Left renal cortex interstitium (tissue), 4 donors: ENCODE results near the gene CHIC2. TPM values are rescaled to one million over a fixed set of nuclear protein-coding genes. Genes with fewer than 3 reads are reported as not detected.

Source experiments
- DNase-seq, 4 donors: peaks; one replicate each; pipeline ENCODE4 v3.0.0-alpha.2; 2013; ENCODE audit warnings: low read depth in 4 of 4, low spot score in 2 of 4, missing footprints in 1 of 4
- polyA plus RNA-seq, 4 donors: library from polyadenylated mRNA; unstranded; fragments of 120-200 nt; gene quantifications; one replicate each; pipeline ENCODE4 v1.2.1, GENCODE V29; 2013; ENCODE audit not compliant: insufficient read length in 4 of 4

Gene CHIC2
- polyA plus RNA-seq, 4 donors: 29.0 to 35.9 (median 32.4) TPM

DNA sequence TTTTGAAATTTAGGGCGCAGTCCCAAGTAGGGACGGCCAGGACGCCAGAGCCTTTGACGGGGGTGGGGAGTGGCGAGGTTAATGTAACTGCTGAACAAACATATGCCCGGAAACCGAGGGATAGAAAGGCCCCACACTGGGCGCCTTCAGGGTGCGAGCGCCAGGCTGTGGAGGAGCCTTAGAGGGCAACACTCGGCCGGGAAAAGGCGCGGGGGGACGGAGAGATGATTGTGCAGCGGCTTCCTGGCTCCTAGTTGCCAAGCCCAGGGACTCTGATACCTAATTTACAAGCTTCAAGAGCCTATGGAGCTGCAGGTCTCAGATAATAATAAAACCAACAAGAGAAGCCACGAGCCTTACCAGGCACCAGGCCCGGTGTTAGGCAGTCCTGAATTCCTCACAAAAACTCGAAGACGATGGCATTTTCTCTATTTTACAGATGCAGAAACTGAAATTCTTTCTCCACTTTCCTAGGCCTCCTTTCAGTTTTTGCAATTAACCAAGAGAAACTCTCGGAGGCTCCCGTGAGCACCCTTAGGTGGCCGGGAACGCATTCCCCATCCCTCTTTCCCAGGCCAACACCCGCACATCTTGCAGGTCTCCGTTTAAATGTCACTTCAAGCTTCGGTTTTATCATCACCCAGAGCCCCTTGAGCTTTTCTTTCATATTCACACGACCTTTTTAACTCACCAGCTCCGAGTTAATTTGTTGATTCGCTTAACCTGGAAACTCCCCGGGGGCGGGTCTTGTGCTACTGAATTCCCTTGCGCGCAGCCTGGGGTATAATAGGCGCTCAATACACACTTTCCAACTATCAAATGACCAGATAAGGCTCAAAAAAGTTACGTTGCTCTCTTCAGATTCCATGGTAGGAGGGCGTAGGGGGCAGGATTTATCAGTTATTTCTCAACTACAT, 29.2 kb upstream of the CHIC2 start:
- DNase-seq: no peak

DNA sequence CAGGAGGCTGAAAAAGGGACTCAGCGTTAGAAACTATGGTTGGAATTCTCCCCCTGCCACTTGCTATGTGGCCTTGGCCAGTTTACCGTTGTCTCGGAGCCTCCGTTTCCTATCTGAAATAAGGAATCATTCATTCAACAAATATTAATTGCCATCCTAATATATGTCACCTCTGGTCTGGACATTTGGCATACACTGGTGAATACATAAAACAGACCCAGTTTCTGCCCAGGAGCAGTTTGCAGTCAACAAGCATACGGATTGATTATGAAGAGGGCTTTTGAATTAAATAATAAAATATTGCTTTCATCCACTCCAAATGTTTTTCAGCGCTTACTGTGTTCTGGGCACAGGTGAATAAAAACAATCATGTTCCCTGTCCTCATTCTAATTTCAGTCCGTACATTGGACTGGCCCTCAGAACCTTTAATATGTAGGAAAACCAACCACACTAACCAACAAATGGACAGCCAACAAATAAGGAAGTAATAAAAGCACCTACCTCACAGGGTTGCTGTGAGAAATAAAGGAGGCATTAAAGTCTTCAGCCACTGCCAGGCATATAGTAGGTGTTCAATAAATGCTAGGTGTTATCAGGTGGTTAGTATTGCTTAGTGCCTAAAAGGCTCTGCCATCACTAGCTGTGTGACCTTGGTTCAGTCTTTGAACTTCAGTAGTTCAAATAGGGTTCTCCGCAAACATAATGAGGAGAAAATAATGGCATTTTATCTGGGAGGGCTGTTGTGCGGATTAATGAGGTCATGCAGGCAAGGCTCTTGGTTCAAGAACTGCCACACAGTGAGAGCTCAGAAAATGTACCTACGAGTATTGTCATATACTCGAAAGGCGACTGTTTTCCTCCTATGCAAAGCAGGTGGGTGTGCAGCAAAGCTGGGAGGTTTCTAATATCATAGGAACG, 28.3 kb upstream of the CHIC2 start:
- no peak for DNase-seq

DNA sequence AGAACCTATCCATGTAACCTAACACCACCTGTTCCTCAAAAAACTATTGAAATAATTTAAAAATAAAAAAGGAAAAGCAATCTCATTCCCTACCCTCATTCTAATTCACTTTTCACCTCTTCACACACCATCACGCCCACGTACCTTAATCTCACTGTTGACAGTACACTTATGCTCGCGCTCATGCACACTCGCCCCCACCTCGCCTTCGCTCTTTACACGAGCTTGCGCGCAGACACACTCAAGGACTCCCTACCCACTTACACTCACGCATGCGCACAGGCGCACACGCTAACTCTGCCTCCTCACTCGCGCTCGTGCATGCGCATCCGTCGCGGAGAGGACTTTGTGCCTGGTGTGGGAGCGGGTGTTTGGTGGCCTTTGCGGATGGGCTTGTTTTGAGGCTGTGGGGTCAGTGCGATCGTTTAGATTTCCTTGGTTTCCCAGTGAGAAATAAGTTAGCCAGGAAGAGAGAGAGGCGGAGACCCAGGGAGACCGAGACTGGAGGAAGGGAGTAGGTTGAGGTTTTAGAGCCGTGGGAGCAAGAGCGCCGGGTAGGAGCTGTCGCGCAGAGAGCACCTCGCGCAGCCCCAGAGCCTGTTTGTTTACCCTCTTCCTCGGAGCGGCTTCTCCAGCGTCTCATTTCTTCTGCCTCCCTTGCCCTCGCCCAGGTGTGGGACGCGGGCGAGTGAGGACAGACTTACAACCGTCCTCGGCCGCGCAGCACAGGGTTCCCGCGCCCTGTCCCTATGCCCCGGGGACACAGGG, 27.4 kb upstream of the CHIC2 start:
- peak in 1 of 4 donors; percentile 69 for DNase-seq

DNA sequence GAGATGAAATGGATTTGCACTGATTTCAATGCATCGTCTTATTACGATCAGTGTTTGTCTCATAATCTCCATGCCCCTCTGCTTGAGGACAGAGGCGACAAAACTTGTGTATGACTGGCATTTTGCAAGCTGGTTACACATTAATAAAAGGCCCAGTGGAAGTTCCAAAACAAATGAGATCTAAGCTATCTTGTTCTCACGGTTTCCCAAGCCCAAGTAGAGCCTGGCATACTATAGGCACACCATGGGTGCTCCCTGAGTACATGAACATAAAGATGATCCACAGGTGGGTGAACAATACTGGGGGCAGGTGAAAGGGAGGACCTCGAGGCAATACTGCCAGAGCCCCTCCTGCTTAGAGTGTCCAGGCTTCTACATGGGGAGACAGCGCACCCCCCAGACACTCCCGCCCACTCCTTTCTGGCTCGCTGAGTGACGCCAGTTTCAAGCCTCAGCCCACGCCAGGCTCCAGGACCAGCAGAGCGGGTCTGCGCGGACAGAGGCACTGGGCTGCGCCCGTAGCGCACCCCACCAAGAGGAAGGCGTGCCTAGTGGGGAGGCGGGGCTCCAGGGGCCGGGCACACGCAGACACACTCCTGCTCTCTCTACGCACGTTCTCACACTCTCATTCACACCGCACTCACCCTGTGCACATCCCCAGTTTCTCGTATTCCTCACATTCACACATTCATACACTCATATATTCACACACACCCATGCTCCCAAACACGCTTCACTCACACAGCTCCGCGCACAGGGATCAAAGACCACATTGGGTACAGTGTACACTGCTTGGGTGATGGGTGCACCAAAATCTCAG, 26.6 kb upstream of the CHIC2 start:
- DNase-seq: no peak

DNA sequence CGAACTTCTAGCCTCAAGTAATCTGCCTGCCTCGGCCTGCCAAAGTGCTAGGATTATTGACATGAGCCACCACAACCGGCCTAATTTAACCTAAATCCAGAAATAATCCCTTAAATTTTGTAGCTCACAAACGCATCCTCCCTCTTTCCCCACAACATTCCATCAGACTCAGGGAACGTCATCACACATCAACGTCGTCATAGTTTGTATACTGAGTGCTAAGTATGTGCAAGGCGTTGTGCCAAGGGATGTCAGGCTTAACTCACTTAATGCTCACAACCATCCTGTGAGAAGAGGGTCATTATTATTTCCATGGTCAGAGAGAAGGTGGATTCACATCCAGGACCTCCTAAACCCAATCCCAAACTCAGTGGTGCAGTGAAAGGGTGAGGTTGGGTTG, 26.0 kb upstream of the CHIC2 start:
- no peak for DNase-seq

DNA sequence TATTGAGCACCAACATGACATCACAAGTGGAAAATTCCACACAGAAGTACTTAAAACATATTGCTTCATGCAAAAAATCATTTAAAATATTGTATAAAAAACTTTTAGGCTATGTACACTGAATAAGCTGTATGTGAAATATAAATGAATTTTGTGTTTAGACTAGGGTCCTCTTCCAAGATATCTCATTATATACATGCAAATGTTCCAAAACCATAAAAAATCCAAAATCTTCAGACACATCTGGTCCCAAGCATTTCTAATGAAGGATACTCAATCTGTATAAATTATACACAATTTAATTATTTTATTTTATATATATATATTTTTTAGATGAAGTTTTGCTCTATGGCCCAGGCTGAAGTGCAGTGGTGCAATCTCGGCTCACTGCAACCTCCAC, 25.5 kb upstream of the CHIC2 start:
- no peak for DNase-seq

DNA sequence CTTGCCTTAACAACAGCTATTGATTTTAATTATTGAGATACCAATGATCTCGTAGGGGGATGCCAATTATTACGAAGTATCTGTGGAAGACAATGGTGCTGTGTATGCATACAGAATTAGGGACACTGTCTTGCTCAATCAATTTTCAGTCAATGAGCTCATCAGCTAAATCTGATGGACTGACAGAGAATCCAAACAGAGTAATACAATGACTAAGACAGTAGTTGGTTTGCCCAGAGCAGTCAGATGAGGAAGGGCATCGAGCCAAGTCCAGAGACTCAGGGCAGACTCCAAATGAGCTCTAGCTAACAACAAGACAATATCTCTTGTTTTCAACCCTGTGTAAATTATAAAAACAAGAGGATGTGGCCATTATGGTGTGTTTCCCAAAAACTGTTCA, 20.9 kb upstream of the CHIC2 start:
- no peak for DNase-seq

DNA sequence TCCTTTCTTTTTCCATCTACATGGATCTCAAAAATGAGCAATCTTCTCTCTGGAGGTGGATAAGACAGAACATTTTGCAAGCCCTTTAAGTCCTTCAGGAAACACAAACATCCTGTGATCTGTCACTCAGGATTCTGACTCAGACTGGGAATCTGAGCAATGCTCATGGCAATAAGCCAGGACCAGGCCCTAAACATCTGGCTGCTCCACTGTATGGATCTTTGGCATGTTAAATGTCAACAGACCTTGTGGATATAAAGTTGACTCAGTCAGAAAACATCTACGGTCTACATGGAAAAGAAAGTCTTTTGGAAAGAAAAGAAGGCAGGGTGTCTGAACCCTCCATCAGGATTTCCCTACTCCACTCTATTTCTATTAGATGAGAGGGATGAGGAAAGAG, 17.8 kb upstream of the CHIC2 start:
- DNase-seq: no peak

DNA sequence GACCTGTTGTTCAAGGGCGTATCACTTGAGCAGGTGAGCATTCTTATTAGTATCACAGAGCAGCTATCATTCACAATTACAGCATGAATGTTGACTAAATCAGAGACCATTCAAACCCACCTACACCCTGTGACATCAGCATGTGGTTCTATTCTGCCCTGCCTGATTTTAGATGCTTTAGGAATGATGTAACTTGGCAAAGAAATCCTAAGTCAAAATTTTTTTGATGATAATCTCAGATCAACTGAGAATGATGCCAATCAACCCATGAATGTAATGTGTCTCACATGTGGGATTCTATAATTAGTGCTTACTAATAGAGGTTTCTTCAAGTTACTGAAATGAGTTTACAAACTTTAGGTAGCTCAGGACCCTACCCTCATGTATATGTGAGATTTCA, 13.4 kb upstream of the CHIC2 start:
- no peak for DNase-seq

DNA sequence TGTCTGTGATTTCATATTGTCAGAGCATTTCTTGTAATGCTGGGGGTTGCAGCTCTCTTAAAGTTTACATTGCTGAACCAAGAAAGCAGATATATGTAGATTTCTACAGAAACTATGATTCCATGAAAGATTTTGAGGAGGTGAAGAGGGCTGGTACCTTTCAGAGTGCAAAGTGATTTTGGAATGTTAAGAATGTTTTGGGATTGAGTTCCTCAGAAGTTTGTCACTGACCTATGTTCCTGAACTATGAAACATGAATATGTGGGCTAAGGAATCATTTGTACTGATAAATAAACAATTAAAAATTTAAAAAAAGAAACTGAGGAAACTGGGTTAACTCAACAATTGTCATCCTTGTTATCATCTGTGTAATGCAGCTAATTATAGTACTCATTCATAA, 12.3 kb upstream of the CHIC2 start:
- DNase-seq: no peak

DNA sequence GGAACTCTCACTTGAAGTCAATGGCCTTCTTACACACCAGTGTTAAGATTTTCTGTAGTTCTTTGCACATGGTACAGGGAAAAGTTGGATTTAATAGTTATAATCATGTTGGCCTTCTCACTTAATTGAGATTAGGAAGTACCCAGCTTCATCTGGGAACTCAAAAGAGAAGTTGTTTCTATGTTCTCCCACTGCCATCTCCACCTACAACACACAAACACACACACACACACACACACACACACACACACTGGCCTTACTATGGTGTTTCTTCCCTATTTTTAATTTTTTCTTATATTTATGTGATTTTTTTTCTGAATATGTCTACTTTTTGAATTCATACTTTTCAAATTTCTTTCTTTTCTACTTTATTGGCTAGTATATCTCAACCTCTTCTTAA, 10.0 kb upstream of the CHIC2 start:
- DNase-seq: no peak

DNA sequence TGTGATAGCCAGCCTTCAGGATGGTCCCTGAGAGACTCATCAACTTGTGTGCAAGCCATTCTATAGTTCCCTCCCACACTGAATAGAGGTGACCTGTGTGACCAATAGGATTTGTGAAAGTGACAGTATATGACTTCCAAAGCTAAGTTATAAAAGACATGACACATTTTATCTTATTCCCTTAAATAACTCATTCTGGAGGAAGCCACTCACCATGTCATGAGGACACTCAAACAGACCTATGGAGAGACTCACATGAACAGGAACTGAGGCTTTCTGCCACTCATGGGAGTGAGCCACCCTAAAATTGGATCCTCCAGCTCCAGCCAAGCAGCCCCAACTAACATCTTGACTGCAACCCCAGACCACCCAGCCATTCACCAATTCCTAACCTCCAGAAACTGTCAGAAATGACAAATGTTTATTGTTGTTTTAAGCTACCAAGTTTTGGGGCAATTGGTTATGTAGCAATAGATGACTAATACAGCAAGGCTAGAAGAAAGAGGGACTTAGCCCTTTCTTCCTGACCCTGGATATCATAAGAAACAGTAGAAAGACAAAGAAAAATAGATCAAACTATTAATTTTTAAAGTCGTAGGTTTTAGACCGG, 9.0 kb upstream of the CHIC2 start:
- DNase-seq: no peak

DNA sequence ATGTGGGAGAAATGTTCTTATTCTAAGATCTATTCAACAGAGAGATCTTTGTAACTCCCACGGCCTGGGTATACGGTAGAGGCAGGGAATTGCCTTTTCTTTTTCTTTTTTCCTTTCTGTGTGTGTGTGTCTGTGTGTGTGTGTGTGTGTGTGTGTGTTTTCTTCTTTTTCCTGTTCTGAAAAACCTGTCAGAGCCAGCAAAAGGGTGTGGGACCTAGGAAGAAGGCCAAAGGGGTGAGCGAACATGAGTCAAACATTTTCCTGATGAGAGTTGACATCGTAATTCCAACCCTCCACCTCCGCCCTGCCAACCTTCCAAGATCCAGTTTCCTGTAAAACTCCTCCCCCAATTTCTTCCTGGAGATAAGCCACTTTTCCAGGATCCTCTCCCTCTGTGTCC, 2.8 kb upstream of the CHIC2 start:
- DNase-seq: no peak

DNA sequence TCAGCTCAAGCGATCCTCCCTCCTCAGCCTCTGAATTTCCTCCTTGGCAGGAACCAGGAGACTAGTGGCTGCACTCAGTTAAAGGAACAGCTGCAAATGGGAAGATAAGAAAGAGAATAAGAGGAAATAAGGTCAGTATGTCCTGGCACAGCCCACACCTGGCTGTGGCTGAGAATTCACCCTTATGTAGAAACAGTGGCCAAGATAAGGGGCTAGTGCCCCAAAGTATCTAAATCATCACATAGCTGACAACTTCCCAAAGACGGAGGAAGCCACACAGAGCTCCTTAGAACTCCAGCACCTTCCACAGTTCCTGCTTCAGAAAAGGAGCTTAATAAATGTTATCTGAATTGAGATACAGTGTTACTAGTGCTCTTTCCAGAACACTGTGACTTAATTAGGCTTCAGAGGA, 2.3 kb upstream of the CHIC2 start:
- DNase-seq: no peak

DNA sequence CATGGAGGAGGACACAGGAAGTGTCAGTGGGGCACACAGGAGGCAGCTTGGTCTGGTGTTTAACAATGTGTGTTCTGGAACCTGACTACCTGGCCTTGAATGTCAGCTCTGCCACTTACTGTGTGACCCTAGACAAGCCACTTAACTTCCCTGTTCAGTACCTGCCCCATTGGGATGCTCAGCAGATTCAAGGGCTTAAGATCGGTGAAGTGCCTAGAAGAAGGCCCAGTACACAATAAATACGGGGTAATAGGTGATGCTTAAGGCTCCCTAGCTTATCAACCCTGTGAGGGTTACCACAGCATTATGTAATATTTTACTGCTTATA, 1.6 kb upstream of the CHIC2 start:
- DNase-seq: no peak

DNA sequence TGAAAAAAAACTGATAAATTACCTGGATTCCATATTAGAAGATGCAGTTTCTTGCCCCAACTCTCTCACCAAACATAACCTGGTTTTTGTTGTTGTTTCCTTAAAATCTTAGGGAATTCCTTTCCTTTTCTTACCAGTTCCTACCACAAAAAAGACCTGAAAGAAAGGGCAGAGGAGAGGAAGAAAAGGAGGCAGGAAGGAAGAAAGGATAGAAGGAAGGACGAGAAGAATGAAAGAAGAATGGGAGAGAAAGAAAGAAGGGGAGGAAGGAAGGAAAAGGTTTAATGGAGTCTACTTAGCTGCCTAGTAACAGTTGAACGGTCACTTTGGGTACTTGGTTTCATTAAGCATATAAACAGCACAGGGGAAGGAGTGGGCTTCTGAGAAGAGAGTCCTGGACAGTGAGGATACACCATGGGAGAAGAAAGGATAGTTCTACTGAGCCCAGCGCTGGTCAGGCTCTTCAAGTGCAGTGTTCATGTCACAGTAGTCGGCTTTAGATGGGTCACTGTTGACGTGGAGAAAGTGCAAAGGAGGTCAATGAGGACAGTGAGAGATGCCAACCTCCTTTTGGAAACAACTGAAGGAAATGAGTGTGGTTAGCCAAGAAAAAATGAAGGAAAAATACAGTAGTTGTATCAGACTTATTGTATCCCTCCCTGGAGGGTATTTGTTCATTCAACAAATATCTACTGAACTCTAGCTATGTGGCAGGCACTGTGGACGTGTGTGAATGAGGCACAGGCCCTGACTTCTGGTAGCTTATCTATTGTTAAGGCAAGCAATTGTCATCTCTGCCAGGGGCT, 1.1 kb upstream of the CHIC2 start:
- DNase-seq: peak in 1 of 4 donors; percentile 15

DNA sequence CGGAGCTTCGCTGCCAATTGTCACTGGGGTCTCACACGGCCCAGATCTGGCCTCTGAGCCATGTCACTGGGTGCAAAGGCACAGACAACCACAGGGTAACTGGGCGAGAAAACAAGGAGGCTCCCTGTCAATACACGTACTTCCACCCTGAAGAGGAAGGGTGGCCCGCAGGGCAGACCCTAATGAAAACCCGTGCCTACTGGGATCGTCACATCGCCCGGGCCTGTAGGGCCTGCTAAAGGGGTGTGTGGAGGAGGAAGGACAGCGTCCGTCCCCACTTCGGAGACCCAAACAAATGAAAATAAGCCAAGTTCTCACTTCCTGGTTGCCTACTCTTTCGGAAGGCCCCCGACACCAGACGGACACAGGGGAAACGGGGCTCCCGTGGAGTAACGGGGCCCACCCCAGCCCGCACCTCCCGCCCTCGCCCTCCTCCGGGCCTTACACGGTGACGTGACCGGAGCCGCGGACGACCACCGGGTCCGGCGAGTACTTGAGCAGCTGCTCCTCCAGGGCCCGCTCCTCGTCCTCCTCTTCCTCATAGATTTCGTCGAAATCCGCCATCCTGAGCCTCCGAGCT, 578 bp downstream of the CHIC2 start:
- peak in 3 of 4 donors; percentile 30 to 48 (median 45) for DNase-seq

DNA sequence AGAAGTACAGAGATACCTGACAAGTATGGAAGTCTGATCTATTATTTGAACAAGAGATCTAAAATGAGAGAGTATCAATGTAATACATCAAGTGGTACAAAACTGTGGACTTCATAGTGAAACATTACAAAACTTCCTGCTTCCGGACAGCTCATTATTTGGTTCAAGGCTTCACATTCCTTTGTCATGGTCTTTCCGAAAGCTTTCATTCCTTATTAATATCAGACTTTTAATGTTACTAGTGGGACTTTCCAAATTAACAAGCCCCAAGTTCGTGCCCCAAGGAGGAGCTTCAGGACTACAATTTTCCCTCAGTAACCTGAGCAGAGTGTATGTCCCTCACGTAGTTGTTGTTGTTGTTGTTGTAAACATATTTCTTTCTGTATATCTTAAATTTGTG, 1.2 kb downstream of the CHIC2 start:
- peak in 1 of 4 donors; percentile 15 for DNase-seq
